Esophagus muscularis mucosa (tissue), 3 donors: Measurements from ENCODE around the gene SNX12.

Source experiments
- CTCF ChIP-seq, 3 experiments: fragments of 200-600 bp in 2 of 3; fragments of 450-650 bp in 1 of 3; sonication (generic) in 2 of 3; IDR thresholded peaks; one replicate each; pipeline ENCODE4 v1.5.1; 2017 to 2019; ENCODE audit warnings: antibody characterized with exemption in 3 of 3, mild to moderate bottlenecking in 2 of 3, moderate library complexity in 1 of 3
- POLR2A ChIP-seq: fragments of 450-650 bp; IDR thresholded peaks from one replicate; pipeline ENCODE4 v1.6.1; 2017; ENCODE audit warnings: antibody characterized with exemption, moderate library complexity, mild to moderate bottlenecking, low read depth

- no peak for TF ChIP-seq CTCF (IDR thresholded peaks at IDR 0.05)
- TF ChIP-seq POLR2A = no peak
Observed at GRCh38 chrX:71106427-71106826, 38.3 kb upstream of the SNX12 start, which contains the start of gene CXorf65.
